ENCODE data around the gene EMX1. TPM values are rescaled to one million over a fixed set of nuclear protein-coding genes. Genes with fewer than 3 reads are reported as not detected.
A peak's percentile ranks its signal among the peaks of the same experiment; 100 is the strongest.

The EMX1 gene
- total and polyA plus RNA-seq, 2 of the 13 experiments (the other 11 are each of a cell fraction or from before 2014, with no cell fraction given), result 0.62 to 4.9 TPM

GRCh38 chr2:72915907-72916742 is 1.2 kb upstream of the EMX1 start (continued):
- TF ChIP-seq EZH2 (conservative IDR thresholded peaks at IDR 0.05; ENCODE audit: low read depth, low read length), result no peak; the same call in 1 of the 2 replicates
- no peak for TF ChIP-seq ZNF318 (CRISPR knock-in tag; IDR thresholded peaks at IDR 0.05)
- peak; percentile 64 for TF ChIP-seq ERF (CRISPR knock-in tag; IDR thresholded peaks at IDR 0.05)
- no peak for TF ChIP-seq BATF2 (CRISPR knock-in tag; IDR thresholded peaks at IDR 0.05)
- TF ChIP-seq ZFP41 (CRISPR knock-in tag; IDR thresholded peaks at IDR 0.05; ENCODE audit: borderline replicate concordance), result peak; percentile 16; the same call in 1 of the 2 replicates
- TF ChIP-seq SNRNP70 (IDR thresholded peaks at IDR 0.05; ENCODE audit: low read depth, low read length), result no peak
- no peak for TF ChIP-seq RAD21 (CRISPR knock-in tag; IDR thresholded peaks at IDR 0.05)
- TF ChIP-seq MYC (CRISPR knock-in tag; IDR thresholded peaks at IDR 0.05; ENCODE audit: borderline replicate concordance), result peak; percentile 72; the same call in 1 of the 2 replicates
- TF ChIP-seq ZNF878 (CRISPR knock-in tag; IDR thresholded peaks at IDR 0.05), result no peak
- 0 out of 2 replicates have a peak, but pooled peaks have one; percentile 56 for TF ChIP-seq PAX8 (CRISPR knock-in tag; IDR thresholded peaks at IDR 0.05; ENCODE audit: borderline replicate concordance)
- TF ChIP-seq ZNF891 (CRISPR knock-in tag; IDR thresholded peaks at IDR 0.05), result no peak
- TF ChIP-seq ZFYVE20 (CRISPR knock-in tag; IDR thresholded peaks at IDR 0.05; ENCODE audit: borderline replicate concordance, low read depth), result no peak
- no peak for TF ChIP-seq CREBL2 (CRISPR knock-in tag; IDR thresholded peaks at IDR 0.05; ENCODE audit: borderline replicate concordance)
- TF ChIP-seq SCMH1 (CRISPR knock-in tag; IDR thresholded peaks at IDR 0.05; ENCODE audit: borderline replicate concordance), result no peak
- TF ChIP-seq ZBTB26 (CRISPR knock-in tag; IDR thresholded peaks at IDR 0.05; ENCODE audit: borderline replicate concordance), result peak; percentile 72; the same call in 1 of the 2 replicates
- no peak for TF ChIP-seq ZNF552 (CRISPR knock-in tag; IDR thresholded peaks at IDR 0.05; ENCODE audit: borderline replicate concordance)
- TF ChIP-seq ZFP36L1 (CRISPR knock-in tag; IDR thresholded peaks at IDR 0.05), result no peak
- TF ChIP-seq ZFY (CRISPR knock-in tag; IDR thresholded peaks at IDR 0.05), result peak; percentile 91
- peak; percentile 51 for TF ChIP-seq ZNF790 (CRISPR knock-in tag; IDR thresholded peaks at IDR 0.05; ENCODE audit: borderline replicate concordance)

Data from HepG2 (cell line).